HepG2 (cell line): ENCODE results near the gene NAA38. TPM values are rescaled to one million over a fixed set of nuclear protein-coding genes. Genes with fewer than 3 reads are reported as not detected.
A peak's percentile ranks its signal among the peaks of the same experiment; 100 is the strongest.

Source experiments
- ADNP ChIP-seq: sonication (generic); formaldehyde crosslinking; IDR thresholded peaks from 2 replicates; pipeline ENCODE4 v1.4.0; 2020; ENCODE audit warnings: missing genetic modification reagents
- ARNT2 ChIP-seq: sonication (generic); formaldehyde crosslinking; IDR thresholded peaks from 2 replicates; pipeline ENCODE4 v1.8.0; 2022; ENCODE audit warnings: mild to moderate bottlenecking, low read depth, missing genetic modification reagents, moderate library complexity
- CBX2 ChIP-seq, 2 experiments: fragments of 200-600 bp in 1 of 2; sonication (generic); formaldehyde crosslinking in 1 of 2; IDR thresholded peaks; 2 replicates each; pipeline versions ENCODE4 v1.7.0 to v1.8.1; 2018 to 2022; ENCODE audit warnings: low read depth in 2 of 2, low read length in 1 of 2, mild to moderate bottlenecking in 1 of 2, missing genetic modification reagents in 1 of 2
- GABPA ChIP-seq, 2 experiments: IDR thresholded peaks; 2 replicates each; pipeline ENCODE4 v1.6.1; 2011 to 2016; ENCODE audit warnings: low read depth in 2 of 2, low read length in 1 of 2, missing biosample characterization in 1 of 2, missing genetic modification characterization in 1 of 2
- GPN1 ChIP-seq: sonication (generic); formaldehyde crosslinking; IDR thresholded peaks from 2 replicates; pipeline ENCODE4 v1.5.1; 2020; ENCODE audit warnings: missing genetic modification reagents, borderline replicate concordance
- HIC2 ChIP-seq: sonication (generic); formaldehyde crosslinking; IDR thresholded peaks from 2 replicates; pipeline ENCODE4 v1.9.0; 2022; ENCODE audit warnings: low read depth, missing genetic modification reagents
- HNF1B ChIP-seq: sonication (generic); formaldehyde crosslinking; IDR thresholded peaks from 2 replicates; pipeline ENCODE4 v1.5.1; 2020; ENCODE audit warnings: mild to moderate bottlenecking, moderate library complexity, missing genetic modification reagents
- HNRNPLL ChIP-seq: fragments of 200-400 bp; formaldehyde crosslinking; IDR thresholded peaks from 2 replicates; pipeline ENCODE4 v1.6.1; 2017; ENCODE audit warnings: mild to moderate bottlenecking, low read depth, low read length; ENCODE audit not compliant: poor library complexity, severe bottlenecking
- HOXD1 ChIP-seq: sonication (generic); formaldehyde crosslinking; IDR thresholded peaks from 2 replicates; pipeline ENCODE4 v1.5.0; 2020; ENCODE audit warnings: missing genetic modification reagents
- MEF2D ChIP-seq: sonication (generic); formaldehyde crosslinking; IDR thresholded peaks from 2 replicates; pipeline ENCODE4 v1.5.1; 2020; ENCODE audit warnings: mild to moderate bottlenecking, missing genetic modification reagents
- MYC ChIP-seq: sonication (generic); formaldehyde crosslinking; IDR thresholded peaks from 2 replicates; pipeline ENCODE4 v1.9.0; 2021; ENCODE audit warnings: missing genetic modification reagents, borderline replicate concordance
- NFKB2 ChIP-seq: sonication (generic); formaldehyde crosslinking; IDR thresholded peaks from 2 replicates; pipeline ENCODE4 v1.4.0; 2020; ENCODE audit warnings: missing genetic modification reagents, borderline replicate concordance
- POLR2A ChIP-seq, 2 experiments: IDR thresholded peaks; 2 replicates each; pipeline ENCODE4 v1.6.1; 2011; ENCODE audit warnings: low read depth in 2 of 2, low read length in 2 of 2, mild to moderate bottlenecking in 1 of 2, moderate library complexity in 1 of 2; ENCODE audit not compliant: insufficient read depth in 1 of 2
- RBFOX2 ChIP-seq: fragments of 200-400 bp; formaldehyde crosslinking; IDR thresholded peaks from 2 replicates; pipeline ENCODE4 v1.6.1; 2017; ENCODE audit warnings: low read depth, mild to moderate bottlenecking, low read length
- RFX3 ChIP-seq: IDR thresholded peaks from 2 replicates; pipeline ENCODE4 v1.6.1; 2016; ENCODE audit warnings: missing biosample characterization, missing genetic modification reagents
- SIN3B ChIP-seq: fragments of 150-350 bp; IDR thresholded peaks from 2 replicates; pipeline ENCODE4 v1.6.1; 2014; ENCODE audit warnings: low read length
- SP5 ChIP-seq: IDR thresholded peaks from 2 replicates; pipeline ENCODE4 v1.6.1; 2016; ENCODE audit warnings: low read depth, borderline replicate concordance
- TCF12 ChIP-seq, 2 experiments: fragments of 450-650 bp in 1 of 2; sonication (generic) in 1 of 2; formaldehyde crosslinking in 1 of 2; IDR thresholded peaks; 2 replicates each; pipeline versions ENCODE4 v1.6.1 to v1.8.0; 2017 to 2022; ENCODE audit warnings: antibody characterized with exemption in 1 of 2, mild to moderate bottlenecking in 1 of 2, missing genetic modification reagents in 1 of 2, moderate library complexity in 1 of 2
- ZFX ChIP-seq: sonication (generic); formaldehyde crosslinking; IDR thresholded peaks from 2 replicates; pipeline ENCODE4 v1.4.0; 2020; ENCODE audit warnings: mild to moderate bottlenecking, low read depth, missing genetic modification reagents, moderate library complexity
- ZNF235 ChIP-seq: sonication (generic); formaldehyde crosslinking; IDR thresholded peaks from 2 replicates; pipeline ENCODE4 v1.8.1; 2023; ENCODE audit warnings: mild to moderate bottlenecking, missing genetic modification reagents, borderline replicate concordance
- ZNF263 ChIP-seq: sonication (generic); formaldehyde crosslinking; IDR thresholded peaks from 2 replicates; pipeline ENCODE4 v1.4.0; 2020; ENCODE audit warnings: missing genetic modification reagents
- ZNF460 ChIP-seq: sonication (generic); formaldehyde crosslinking; IDR thresholded peaks from 2 replicates; pipeline ENCODE4 v1.5.1; 2020; ENCODE audit warnings: missing genetic modification reagents, mild to moderate bottlenecking, borderline replicate concordance
- ZNF782 ChIP-seq: sonication (generic); formaldehyde crosslinking; IDR thresholded peaks from 2 replicates; pipeline ENCODE4 v1.4.0; 2020; ENCODE audit warnings: missing genetic modification reagents, mild to moderate bottlenecking, borderline replicate concordance
- polyA plus RNA-seq, 8 experiments: library from polyadenylated mRNA; depleted of rRNA in 3 of 8; stranded (reverse) in 7 of 8; unstranded in 1 of 8; fragments of >200 nt; fragmentation: Illumina TruSeq in 4 of 8; extraction: Trizol in 4 of 8; gene quantifications; 2 replicates each; pipeline versions ENCODE4 v1.2.1 to v1.2.3, GENCODE V29; 2011 to 2016; ENCODE audit warnings: low read depth in 4 of 8, missing spikeins in 1 of 8, mixed read lengths in 1 of 8; ENCODE audit not compliant: insufficient read depth in 1 of 8
- total RNA-seq, 5 experiments: library from RNA; depleted of rRNA; stranded (reverse); fragments of >200 nt; fragmentation: Illumina TruSeq; extraction: Trizol; gene quantifications; 2 replicates each; pipeline ENCODE4 v1.2.3, GENCODE V29; 2016; ENCODE audit warnings: low read depth in 1 of 5

The NAA38 gene
- total and polyA plus RNA-seq, 2 of the 13 experiments (the other 11 are each of a cell fraction or from before 2014, with no cell fraction given): 46.9 to 91.6 TPM

- 0 out of 2 replicates have a peak, but pooled peaks have one; percentile 13 for TF ChIP-seq MYC
- TF ChIP-seq ZNF460 (CRISPR knock-in tag): no peak
- TF ChIP-seq ZNF235 (CRISPR knock-in tag): 0 out of 2 replicates have a peak, but pooled peaks have one; percentile 40
- peak; percentile 80 for TF ChIP-seq SIN3B
- peak; percentile 35 for TF ChIP-seq HNRNPLL
- TF ChIP-seq ZNF263: 0 out of 2 replicates have a peak, but pooled peaks have one; percentile 5
- TF ChIP-seq GPN1 (CRISPR knock-in tag): no peak
- TF ChIP-seq ZNF782: no peak
- TF ChIP-seq ADNP (CRISPR knock-in tag): no peak
- TF ChIP-seq CBX2 (IDR thresholded peaks at IDR 0.05; ENCODE audit: low read depth, low read length): no peak
- TF ChIP-seq CBX2 (CRISPR knock-in tag; IDR thresholded peaks at IDR 0.05; ENCODE audit: low read depth): no peak
- no peak for TF ChIP-seq GABPA (IDR thresholded peaks at IDR 0.05; ENCODE audit: low read depth, low read length)
- TF ChIP-seq GABPA (CRISPR knock-in tag; IDR thresholded peaks at IDR 0.05; ENCODE audit: low read depth): 0 out of 2 replicates have a peak, but pooled peaks have one; percentile 7
- no peak for TF ChIP-seq RFX3 (CRISPR knock-in tag)
- TF ChIP-seq ZFX: peak; percentile 42; the same call in 1 of the 2 replicates
- 0 out of 2 replicates have a peak, but pooled peaks have one; percentile 41 for TF ChIP-seq MEF2D
- peak; percentile 18; the same call in 1 of the 2 replicates for TF ChIP-seq NFKB2 (CRISPR knock-in tag)
- 0 out of 2 replicates have a peak, but pooled peaks have one; percentile 69 for TF ChIP-seq HNF1B
- no peak for TF ChIP-seq TCF12 (IDR thresholded peaks at IDR 0.05)
- no peak for TF ChIP-seq TCF12 (CRISPR knock-in tag; IDR thresholded peaks at IDR 0.05)
- TF ChIP-seq HOXD1: 0 out of 2 replicates have a peak, but pooled peaks have one; percentile 20
- TF ChIP-seq HIC2: no peak
- TF ChIP-seq SP5 (CRISPR knock-in tag): peak; percentile 45; the same call in 1 of the 2 replicates
- TF ChIP-seq POLR2A (IDR thresholded peaks at IDR 0.05; ENCODE audit: insufficient read depth in 1 of 2, low read depth in 2 of 2, low read length in 2 of 2): 0 out of 4 replicates have a peak, but pooled peaks of 1 of the 2 experiments have one; percentile 50
- TF ChIP-seq ARNT2 (CRISPR knock-in tag): 0 out of 2 replicates have a peak, but pooled peaks have one; percentile 39
- TF ChIP-seq RBFOX2: 0 out of 2 replicates have a peak, but pooled peaks have one; percentile 14
These were observed 23.4 kb downstream of the NAA38 start, which contains the start of gene KDM6B (continued) for GRCh38 chr17:7833795-7834541.
